ENCODE data around the gene ATP11A.

ATP11A gene

DNA sequence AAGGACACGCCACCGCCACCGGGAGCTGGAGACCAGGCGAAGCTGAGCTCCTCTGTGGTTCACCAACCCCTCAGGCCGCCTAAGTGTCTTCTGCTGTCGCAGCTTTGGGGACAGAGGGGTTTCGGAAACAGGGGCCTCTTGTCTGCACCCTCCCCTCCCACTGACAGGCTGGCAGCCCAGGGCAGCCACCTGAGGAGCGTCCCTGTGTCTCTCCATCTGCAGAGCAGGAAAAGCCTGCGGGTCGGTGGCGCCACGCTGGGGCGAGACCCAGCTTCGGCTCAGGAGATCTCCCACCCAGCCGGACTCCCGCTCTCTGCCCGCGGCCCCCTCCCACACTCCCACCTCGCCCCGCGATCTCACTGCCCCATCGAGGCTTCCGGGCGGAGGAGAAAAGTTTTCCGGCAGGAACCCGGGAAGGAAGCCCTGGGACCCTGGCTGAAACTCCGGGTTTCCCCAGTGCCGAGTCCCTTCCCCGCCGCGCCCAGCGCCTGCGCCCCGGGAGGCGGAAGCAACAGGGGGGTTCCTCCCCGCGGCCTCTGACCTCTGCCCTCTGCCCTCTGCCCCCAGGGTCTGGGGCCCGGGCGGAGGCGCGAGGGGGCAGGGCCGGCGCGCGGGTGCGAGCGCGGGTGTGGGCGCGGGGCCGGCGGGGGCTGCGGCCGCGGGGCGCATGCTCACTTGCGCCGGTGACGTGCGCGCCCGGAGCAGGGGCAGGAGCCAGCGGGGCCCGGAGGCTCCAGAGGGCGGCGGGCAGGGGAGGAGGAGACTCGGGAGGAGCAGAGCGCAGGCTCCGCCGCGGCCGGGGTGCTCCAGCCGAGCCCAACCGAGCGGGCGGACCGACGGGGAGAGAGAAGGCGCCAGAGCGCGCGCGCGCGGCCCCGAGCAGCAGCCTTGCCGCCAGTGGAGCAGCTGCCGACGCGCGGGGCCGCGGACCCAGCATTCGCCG is at the start of gene ATP11A:
ATP11A (plus strand) TSS at position 736 of the 943 bp plus-strand sequence. CDS start 379 bp downstream, outside the sequence.
- peak; percentile 99 for DNase-seq

- DNase-seq = no peak
Measured at GRCh38 chr13:112641456-112642089, 48.3 kb upstream of the ATP11A start.

- DNase-seq = no peak
Measured at GRCh38 chr13:112642090-112642460, 47.8 kb upstream of the ATP11A start.

- DNase-seq = peak; percentile 78
Measured at GRCh38 chr13:112643759-112644459, 45.9 kb upstream of the ATP11A start.

GRCh38 chr13:112645327-112645914 is 44.4 kb upstream of the ATP11A start:
- no peak for DNase-seq

DNA sequence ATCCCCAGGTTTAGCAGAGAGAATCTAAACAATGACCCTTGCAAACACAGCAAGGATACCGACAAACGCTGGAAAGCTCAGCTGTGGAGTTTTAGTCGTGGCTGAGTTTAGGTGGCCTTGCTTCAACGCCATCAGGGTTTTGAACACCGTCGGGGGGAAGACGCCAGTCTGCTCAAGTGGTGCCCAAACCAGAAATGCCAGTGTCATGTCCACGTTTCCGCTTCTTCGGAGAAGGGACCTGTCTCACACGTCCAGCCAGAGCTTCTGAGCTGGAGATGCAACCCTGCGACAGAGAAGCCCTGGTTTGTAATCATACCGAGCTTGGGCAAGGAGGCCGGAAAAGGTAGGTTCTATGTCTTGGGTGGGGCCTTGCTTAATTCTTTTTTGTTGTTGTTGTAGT is 42.6 kb upstream of the ATP11A start:
- DNase-seq = no peak

GRCh38 chr13:112648101-112648500 is 41.7 kb upstream of the ATP11A start:
- DNase-seq = no peak

DNA sequence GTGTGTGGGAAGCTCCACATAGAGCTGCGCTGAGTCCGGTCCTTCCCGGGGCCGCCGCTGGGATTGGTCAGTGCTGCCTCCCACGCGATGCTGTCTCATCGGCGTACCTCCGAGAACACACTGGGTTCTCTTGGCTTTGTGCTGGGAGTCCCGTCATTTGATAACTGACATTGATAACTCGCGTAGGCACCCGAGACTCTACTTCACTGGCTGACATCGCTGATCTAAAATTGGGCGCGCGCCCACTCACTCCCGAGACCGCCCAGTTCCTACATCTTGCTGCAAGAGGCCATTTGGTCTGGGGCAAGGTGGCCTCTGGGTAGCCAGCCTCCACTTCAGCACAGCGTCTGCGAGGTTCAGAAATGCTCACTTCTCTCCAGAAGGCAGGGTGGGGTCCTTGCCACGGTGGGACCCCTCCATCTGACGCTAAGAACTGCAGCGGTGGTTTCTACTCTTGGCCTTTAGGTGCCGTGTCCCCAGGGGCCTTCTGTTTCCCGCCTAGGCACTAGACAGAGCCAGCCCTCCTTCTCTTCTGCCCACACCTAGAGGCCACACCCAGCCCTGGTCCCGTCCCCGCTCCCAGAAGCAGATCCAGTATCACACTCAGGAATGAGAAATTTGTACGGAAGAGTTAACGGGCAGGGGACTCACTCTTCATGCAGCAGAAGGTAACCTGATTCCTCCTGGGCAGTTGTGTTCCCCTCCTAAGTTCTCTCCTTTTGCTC is 40.7 kb upstream of the ATP11A start:
- DNase-seq = no peak

GRCh38 chr13:112651311-112651710 is 38.5 kb upstream of the ATP11A start:
- DNase-seq = no peak

- no peak for DNase-seq
Measured at GRCh38 chr13:112651750-112652511, 37.9 kb upstream of the ATP11A start.

GRCh38 chr13:112652512-112653070 is 37.2 kb upstream of the ATP11A start:
- no peak for DNase-seq

GRCh38 chr13:112653071-112653470 is 36.8 kb upstream of the ATP11A start:
- no peak for DNase-seq

DNA sequence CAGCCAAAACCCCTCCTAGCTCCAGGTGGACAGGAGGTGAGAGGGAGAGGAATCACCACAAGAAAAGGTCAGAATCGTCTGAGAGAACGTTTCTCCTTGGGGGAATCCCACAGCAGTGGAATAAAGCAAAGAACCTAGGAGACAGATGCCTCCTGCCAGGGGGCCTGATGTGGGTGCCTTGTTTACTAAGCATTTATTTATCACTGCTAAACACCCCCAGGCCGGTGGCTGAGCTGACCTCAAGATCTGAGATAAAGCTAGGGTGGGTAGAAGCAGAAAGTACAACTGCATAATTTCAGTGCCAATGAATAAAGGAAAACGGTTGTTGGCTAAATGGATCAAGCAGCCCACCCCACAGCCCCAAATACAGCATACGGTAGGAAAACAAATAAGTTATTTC is 33.9 kb upstream of the ATP11A start:
- DNase-seq = no peak

- no peak for DNase-seq
Measured at GRCh38 chr13:112657850-112658445, 31.9 kb upstream of the ATP11A start.

- no peak for DNase-seq
Measured at GRCh38 chr13:112658808-112659207, 31.0 kb upstream of the ATP11A start.

- no peak for DNase-seq
Measured at GRCh38 chr13:112661291-112661690, 28.5 kb upstream of the ATP11A start.

GRCh38 chr13:112664501-112665203 is 25.2 kb upstream of the ATP11A start:
- no peak for DNase-seq

GRCh38 chr13:112668924-112669323 is 20.9 kb upstream of the ATP11A start:
- DNase-seq = no peak

DNA sequence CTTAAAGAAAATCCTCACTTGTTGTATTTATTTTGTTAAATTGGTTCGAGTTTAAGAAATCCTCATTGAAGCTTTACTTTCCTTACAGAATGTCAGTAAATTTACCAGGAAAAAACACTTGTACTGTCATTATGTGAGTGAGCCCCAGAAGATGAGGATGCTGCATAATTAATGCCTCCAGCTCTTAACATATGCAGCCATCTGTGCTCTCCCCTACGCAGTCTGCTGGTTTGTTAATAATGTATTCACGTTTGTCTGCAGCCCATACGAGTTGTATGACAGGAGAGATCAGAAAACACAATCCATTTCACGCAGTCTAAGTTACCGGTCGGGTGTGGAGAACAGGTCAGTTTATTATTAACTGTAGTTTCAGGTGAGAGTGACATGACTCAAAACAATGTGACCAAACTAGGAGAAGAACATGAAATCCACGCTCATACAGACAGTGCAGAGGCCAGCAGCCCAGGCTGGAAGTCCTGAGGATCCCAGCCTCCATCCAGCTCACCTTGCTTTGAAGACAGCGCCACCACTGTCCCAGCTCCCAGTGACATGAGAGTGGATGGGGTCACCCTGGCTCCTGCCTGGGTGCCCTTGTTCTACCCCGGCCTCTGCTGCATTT is 19.8 kb upstream of the ATP11A start:
- no peak for DNase-seq

DNA sequence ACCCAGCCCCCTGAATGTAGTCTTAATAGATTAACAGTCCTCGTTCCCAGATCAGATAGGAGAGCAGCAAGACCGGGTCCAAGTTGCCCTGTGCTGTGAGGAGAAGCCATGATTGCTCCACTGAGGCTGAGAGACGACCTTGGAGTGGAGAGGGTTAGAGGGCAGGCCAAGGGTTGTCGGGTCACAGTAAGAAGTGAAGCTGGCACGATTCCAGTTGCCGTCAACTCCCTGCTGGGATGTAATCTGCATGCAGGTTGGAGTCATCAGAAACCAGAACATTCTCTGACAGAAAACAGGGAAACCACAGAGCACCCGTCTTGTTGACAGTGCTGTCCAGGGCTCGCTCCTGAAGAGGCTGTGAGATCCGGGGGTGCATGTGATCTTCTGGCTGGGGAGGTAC is 19.0 kb upstream of the ATP11A start:
- no peak for DNase-seq
